HG03354 (cell line): ENCODE results near the gene PTPRD.
A peak's percentile ranks its signal among the peaks of the same experiment; 100 is the strongest.
"Not testable (repeated sequence)": the region's sequence is repeated elsewhere in the genome, so short reads cannot be mapped to it uniquely, and the experiment has no call there.

Experiments
- ATAC-seq: cut with Tn5 transposase; IDR thresholded peaks from one replicate; pipeline ENCODE4 v1.9.1; 2021; ENCODE audit warnings: mild to moderate bottlenecking; ENCODE audit not compliant: unreplicated experiment, poor library complexity, severe bottlenecking

The PTPRD gene

DNA sequence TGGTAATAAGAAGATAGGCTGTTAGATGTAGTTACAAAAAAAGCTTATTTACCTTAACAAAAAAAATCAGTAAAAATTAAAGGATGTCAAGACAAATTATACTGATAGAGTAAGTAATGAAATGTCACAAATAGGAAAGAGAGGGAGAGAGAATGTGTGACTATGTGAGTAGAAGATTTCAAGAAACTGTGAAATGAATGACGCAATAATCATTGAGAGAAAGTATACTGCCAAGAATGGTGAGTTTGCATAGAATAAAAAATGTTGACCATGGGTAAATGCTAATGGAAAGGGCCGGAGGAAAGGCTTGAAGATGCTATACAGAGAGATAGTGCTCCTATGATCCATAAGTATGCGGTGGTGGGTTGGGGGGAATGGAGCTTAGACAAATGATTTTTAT lies 100.7 kb downstream of the PTPRD start:
- ATAC-seq = no peak

DNA sequence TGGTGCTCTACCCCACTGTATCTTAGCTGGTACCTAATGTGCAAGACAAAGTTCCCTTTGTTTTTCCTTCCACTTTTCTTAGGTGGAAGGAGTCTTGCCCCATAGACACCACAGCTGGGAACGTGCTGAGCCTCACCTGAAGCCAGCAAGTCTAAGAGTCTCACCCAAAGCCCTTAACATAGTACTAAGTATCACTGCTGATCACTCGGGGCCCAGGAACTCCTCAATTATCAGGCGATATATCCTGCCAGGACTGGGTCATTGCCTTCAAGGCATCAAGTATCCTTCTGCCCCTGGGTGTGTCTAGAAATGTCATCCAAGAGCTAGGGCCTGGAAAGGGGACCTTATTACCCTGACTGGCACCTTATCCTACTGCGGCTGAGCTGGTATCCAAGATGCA lies 123.9 kb downstream of the PTPRD start:
- no peak for ATAC-seq

GRCh38 chr9:10479172-10479571 lies 133.6 kb downstream of the PTPRD start:
- no peak for ATAC-seq

GRCh38 chr9:10449201-10449617 lies 163.6 kb downstream of the PTPRD start:
- ATAC-seq = not testable (repeated sequence)

- no peak for ATAC-seq
These were observed 165.8 kb downstream of the PTPRD start for GRCh38 chr9:10447036-10447435.

GRCh38 chr9:10443868-10444204 lies 169.0 kb downstream of the PTPRD start:
- ATAC-seq = no peak

DNA sequence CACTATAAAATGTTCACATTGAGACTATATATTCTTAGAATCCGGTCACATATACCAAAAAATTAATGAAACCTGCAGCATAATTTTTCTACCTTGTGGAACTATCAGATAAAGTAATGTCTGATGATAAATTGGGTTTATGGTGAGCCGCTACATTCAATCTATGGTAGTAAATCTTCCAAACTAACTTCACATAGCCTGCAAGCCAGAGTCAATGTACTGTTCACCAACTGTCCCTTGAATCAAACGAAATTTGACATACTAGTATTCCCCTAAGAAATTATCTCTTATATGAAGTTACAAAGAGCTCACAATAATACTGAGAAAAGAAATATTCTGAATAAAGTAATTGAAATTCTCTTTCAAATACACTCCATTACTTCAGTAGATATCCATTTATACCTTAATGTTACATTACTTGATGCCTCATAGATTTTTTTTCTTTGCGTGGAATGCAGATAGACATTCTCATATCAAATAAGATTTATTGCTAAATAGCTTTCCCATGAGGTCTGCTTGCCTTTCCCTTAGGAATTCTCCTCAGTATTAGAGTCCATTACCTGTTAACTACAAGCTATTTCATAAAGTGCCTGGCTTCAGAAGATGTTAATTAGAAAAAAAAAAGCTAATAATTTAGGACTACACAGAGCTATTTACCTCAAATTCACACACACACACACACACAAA lies 169.5 kb downstream of the PTPRD start:
- no peak for ATAC-seq

DNA sequence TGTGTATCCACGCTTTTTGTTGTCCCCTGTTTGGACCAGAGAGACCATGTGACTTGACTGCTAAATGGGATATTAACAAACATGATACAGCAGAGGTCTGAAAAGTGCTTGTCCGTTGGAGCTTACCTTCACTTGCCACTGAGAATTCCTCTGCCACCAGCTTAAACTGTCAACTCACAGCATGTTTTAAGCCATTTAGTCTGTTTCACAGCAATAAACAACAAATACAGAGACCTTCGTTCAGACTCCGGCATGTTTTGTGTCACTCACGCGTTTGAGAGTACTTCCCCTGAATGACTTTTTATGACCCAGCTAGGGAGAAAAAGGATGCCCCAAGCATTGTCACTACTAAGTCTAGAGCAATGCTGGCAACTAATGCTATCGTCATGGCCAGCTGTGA lies 173.8 kb downstream of the PTPRD start:
- no peak for ATAC-seq

- ATAC-seq = no peak
These were observed 176.0 kb downstream of the PTPRD start for GRCh38 chr9:10436756-10437155.

GRCh38 chr9:10434412-10434811 lies 178.4 kb downstream of the PTPRD start:
- no peak for ATAC-seq

DNA sequence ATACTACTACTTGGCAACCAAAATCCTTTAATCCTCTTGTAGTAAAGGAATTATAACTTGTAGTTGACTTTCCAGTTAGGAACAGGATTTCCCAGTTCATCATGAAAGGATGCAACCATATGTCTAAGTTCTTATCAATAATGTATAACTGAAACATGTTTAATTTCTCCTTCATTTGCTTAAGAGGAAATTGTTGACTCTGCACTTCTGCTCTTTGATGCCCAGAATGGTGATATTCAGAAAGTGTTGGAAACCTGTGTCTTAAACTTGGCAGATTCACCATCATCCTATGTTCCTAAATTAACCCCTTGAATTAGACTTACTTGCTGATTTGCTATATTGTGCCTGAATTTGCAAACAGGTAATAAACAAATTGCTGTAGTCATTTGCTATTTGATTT lies 201.5 kb downstream of the PTPRD start:
- ATAC-seq = no peak

- ATAC-seq = no peak
These were observed 209.5 kb downstream of the PTPRD start for GRCh38 chr9:10403283-10403682.

GRCh38 chr9:10396615-10397014 lies 216.2 kb downstream of the PTPRD start:
- ATAC-seq = no peak

DNA sequence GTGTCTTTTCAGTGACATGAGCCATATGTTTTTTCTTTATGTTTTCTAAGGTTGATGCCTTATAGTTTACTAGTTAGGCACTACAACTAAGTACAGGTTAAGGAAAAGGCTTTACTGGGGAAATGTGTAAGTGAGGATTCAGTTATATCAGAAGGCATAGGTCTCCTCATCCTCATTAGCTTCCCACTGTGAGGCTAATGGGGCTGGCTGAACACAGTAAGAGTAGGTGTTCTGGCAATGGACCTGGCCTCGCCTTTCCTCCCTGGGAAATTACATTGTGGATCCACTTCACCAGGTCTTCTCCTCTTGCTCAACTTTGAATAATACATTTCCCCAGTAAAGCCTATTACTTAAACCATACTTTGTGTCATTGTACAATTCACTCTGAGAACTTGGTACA lies 225.5 kb downstream of the PTPRD start:
- no peak for ATAC-seq

- ATAC-seq = no peak
These were observed 241.0 kb downstream of the PTPRD start for GRCh38 chr9:10371824-10372223.

- ATAC-seq = peak; percentile 93
These were observed 246.5 kb downstream of the PTPRD start for GRCh38 chr9:10366171-10366779.

- no peak for ATAC-seq
These were observed 258.2 kb downstream of the PTPRD start for GRCh38 chr9:10354591-10354990.

DNA sequence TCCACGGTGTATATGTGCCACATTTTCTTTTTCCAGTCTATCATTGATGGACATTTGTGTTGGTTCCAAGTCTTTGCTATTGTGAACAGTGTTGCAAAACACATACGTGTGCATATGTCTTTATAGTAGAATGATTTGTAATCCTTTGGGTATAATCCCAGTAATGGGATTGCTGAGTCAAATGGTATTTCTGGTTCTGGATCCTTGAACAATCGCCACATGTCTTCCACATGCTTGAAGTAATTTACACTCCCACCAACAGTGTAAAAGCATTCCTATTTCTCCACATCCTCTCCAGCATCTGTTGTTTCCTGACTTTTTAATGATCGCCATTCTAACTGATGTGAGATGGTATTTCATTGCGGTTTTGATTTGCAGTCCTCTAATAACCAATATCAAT lies 267.2 kb downstream of the PTPRD start:
- not testable (repeated sequence) for ATAC-seq

DNA sequence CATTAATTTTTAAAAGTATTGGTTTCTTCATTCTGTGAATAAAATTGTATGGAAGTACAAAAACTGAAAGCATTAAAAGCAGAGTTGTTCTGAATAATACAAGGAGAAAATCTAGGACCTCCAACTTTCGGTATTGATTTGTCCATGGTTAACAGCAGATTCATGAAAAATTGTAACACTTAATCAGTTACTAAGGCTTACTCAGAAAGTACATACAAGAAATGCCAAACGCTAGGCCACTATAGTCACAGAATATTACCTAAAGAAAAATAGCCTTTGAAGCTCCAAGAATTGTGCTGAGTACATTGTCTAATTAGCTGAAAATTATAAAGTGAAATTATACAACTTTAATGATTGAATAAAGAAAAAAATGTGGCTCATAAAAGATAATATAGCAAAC lies 271.7 kb downstream of the PTPRD start:
- ATAC-seq = no peak

DNA sequence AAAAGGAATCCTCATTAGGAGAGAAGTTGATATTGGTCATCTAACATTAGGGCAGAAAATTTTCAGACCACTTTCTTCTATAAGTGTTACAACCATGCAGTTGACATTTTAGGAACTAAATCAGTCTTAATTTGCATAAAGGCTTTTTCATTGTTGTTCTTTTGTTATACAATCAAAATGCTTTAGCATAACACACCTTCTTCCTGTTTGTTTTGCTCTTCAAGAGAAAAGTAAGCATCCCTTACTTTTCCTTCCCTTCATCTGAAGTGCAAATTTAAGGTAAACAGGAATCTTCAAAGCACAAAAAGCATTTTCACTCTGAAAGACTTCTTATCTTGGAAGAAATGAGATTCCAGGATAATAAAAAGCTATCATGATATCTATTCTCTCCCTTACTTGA lies 273.6 kb downstream of the PTPRD start:
- ATAC-seq = no peak

- ATAC-seq = no peak
These were observed 281.6 kb downstream of the PTPRD start for GRCh38 chr9:10331157-10331556.

- ATAC-seq = no peak
These were observed 330.7 kb downstream of the PTPRD start for GRCh38 chr9:10282084-10282483.
